ENCODE measurements around the gene SPATA45. TPM values are rescaled to one million over a fixed set of nuclear protein-coding genes. Genes with fewer than 3 reads are reported as not detected.

Gene SPATA45
- total and polyA plus RNA-seq, 2 donors (not counting 1 experiment from before 2014, with no cell fraction given): 0.64 TPM; not detected in 1

DNA sequence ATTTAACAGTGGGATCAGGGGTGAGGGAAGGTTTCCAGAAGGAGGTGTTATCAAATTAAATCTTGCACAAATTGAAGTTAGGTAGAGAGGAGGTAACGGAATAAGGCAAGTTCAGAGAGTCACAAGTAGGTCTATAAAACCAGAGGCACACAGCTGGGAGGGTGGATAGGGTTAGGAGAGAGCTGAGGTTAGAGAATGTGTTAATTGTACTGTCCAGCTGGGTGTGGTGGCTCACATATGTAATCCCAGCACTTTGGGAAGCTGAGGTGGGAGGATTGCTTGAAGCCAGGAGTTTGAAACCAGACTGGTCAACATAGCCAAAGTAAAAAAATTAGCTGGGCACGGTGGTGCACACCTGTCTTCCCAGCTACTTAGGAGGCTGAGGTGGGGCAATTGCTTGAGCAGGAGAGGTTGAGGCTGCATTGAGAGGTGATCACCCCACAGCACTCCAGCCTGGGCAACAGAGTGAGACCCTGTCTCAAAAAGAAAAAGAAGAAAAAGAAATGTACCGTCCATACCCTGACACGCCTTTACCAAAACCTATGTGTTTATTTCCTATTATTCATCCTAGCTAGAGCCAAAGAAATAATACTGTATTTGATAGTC lies 20.2 kb downstream of the SPATA45 start:
- H3K9me3 Mint-ChIP-seq (ENCODE audit: insufficient read depth): peaks cover 9% of the 10 kb centered on the region
- CTCF ChIA-PET: no interaction called here

DNA sequence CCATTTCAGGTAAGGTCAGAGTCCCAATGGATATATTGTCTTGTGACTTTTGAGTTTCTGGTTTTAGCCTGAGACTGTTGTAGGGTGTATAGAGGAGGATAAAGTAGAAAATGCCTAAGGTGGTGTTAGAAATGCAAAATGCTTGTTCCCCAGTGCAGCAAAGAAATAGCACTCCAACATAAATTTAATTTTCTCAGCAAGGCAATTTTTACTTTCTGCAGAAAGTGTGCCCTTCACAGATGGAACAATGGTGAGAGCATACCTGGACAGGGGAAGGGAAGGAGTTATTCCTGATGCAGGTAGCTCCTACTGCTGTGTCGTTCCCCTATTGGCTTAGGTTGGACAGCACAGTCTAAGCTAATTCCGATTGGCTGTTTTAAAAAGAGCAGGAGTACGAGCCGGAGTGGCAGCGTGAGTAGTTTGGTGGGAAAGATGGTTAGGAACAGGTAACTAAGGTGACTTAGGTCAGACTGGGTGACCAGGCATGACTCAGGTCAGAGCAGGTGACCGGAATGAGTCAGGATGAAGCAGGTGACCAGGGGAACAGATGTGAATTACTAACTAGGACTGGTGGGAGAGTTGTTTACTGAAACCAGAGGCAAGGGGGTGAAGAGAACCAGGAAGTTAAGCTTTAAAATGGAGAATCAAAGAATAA lies 21.5 kb downstream of the SPATA45 start:
- no peak for TF ChIP-seq EZH2 (IDR thresholded peaks at IDR 0.05; ENCODE audit: borderline replicate concordance, insufficient read depth, low read depth, low read length, poor library complexity, severe bottlenecking)
- TF ChIP-seq, protein P1, sequence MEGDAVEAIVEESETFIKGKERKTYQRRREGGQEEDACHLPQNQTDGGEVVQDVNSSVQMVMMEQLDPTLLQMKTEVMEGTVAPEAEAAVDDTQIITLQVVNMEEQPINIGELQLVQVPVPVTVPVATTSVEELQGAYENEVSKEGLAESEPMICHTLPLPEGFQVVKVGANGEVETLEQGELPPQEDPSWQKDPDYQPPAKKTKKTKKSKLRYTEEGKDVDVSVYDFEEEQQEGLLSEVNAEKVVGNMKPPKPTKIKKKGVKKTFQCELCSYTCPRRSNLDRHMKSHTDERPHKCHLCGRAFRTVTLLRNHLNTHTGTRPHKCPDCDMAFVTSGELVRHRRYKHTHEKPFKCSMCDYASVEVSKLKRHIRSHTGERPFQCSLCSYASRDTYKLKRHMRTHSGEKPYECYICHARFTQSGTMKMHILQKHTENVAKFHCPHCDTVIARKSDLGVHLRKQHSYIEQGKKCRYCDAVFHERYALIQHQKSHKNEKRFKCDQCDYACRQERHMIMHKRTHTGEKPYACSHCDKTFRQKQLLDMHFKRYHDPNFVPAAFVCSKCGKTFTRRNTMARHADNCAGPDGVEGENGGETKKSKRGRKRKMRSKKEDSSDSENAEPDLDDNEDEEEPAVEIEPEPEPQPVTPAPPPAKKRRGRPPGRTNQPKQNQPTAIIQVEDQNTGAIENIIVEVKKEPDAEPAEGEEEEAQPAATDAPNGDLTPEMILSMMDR (IDR thresholded peaks at IDR 0.05): no peak
- no peaks in the 10 kb centered on the region for H3K27me3 Mint-ChIP-seq
- ATAC-seq (ENCODE audit: low read depth) (no peak), DNase-seq (no peak)
- Histone ChIP-seq H2AFZ (ENCODE audit: insufficient read depth, low read depth, low read length, poor library complexity, severe bottlenecking) (no peak overlapping the region), H3K27ac (ENCODE audit: low read length in 2 of 2) (no peak overlapping the region), H3K27me3 (replicated peaks in 1 of 4; ENCODE audit: control extremely low read depth in 1 of 4, control insufficient read depth in 3 of 4, insufficient read depth in 4 of 4, low read length in 3 of 4) (no peaks in the 10 kb centered on the region), H3K36me3 (replicated peaks in 1 of 2; ENCODE audit: control extremely low read depth in 1 of 2, control insufficient read depth in 1 of 2, extremely low read depth in 1 of 2, insufficient read depth in 2 of 2, low read length in 1 of 2) (no peaks in the 10 kb centered on the region), H4K20me1 (ENCODE audit: control insufficient read depth, insufficient read depth, low read length, poor library complexity, severe bottlenecking) (no peaks in the 10 kb centered on the region), H3K79me2 (ENCODE audit: control insufficient read depth, insufficient read depth, low read length) (no peaks in the 10 kb centered on the region), H3K4me3 (ENCODE audit: control extremely low read depth in 1 of 5, extremely low read depth in 1 of 5, insufficient read depth in 1 of 5, low read depth in 2 of 5, low read length in 4 of 5) (no peak overlapping the region), H3K4me1 (ENCODE audit: control insufficient read depth in 2 of 2, insufficient read depth in 2 of 2, low read length in 2 of 2) (no peaks in the 10 kb centered on the region), H3K9ac (ENCODE audit: low read length) (no peak overlapping the region), H3K9me3 (ENCODE audit: control extremely low read depth in 1 of 3, control insufficient read depth in 2 of 3, insufficient read depth in 1 of 3, low read length in 2 of 3) (peaks cover 3 to 30% (median 11%) of the 10 kb centered on the region in 3 donors), H3K4me2 (replicated peaks; ENCODE audit: low read depth, low read length, poor library complexity, severe bottlenecking) (no peak overlapping the region)
- intact Hi-C loops (cut with micrococcal nuclease): no loop called here
- ChIA-PET POLR2A (no interaction called here), CTCF (no interaction called here)
- peaks cover under 1% of the 10 kb centered on the region for H3K4me1 Mint-ChIP-seq
- peaks cover 9% of the 10 kb centered on the region for H3K9me3 Mint-ChIP-seq (ENCODE audit: insufficient read depth)
- no peak overlapping the region for H3K27ac Mint-ChIP-seq
- WGBS (ENCODE audit: insufficient coverage): 100% methylated on average over 6 of the region's 6 CpGs
- no peak overlapping the region for H3K4me3 Mint-ChIP-seq

More for the DNA sequence above, 20.2 kb downstream of the SPATA45 start:
- peaks cover 5 to 12% of the 10 kb centered on the region in 2 donors for H3K4me1 ChIP-seq (ENCODE audit: control insufficient read depth in 2 of 2, insufficient read depth in 2 of 2, low read length in 2 of 2)
- no peak overlapping the region for H3K4me2 ChIP-seq (replicated peaks; ENCODE audit: low read depth, low read length, poor library complexity, severe bottlenecking)
- no peak overlapping the region for H3K4me3 ChIP-seq (ENCODE audit: control extremely low read depth in 1 of 5, extremely low read depth in 1 of 5, insufficient read depth in 1 of 5, low read depth in 2 of 5, low read length in 4 of 5)
- H3K79me2 ChIP-seq (ENCODE audit: control insufficient read depth, insufficient read depth, low read length): no peaks in the 10 kb centered on the region
- no peak for DNase-seq
- peaks cover 6% of the 10 kb centered on the region for H3K4me1 Mint-ChIP-seq
- no peaks in the 10 kb centered on the region for H3K27me3 ChIP-seq (replicated peaks in 1 of 4; ENCODE audit: control extremely low read depth in 1 of 4, control insufficient read depth in 3 of 4, insufficient read depth in 4 of 4, low read length in 3 of 4)
- POLR2A ChIA-PET: interaction anchor here (0.7 kb wide), 1 partner anchor 15 kb away, joined by 5 read pairs; no protein-coding TSS in a partner anchor
- peaks cover 3 to 30% (median 11%) of the 10 kb centered on the region in 3 donors for H3K9me3 ChIP-seq (ENCODE audit: control extremely low read depth in 1 of 3, control insufficient read depth in 2 of 3, insufficient read depth in 1 of 3, low read length in 2 of 3)
- no peaks in the 10 kb centered on the region for H3K36me3 ChIP-seq (replicated peaks in 1 of 2; ENCODE audit: control extremely low read depth in 1 of 2, control insufficient read depth in 1 of 2, extremely low read depth in 1 of 2, insufficient read depth in 2 of 2, low read length in 1 of 2)
- WGBS (ENCODE audit: insufficient coverage): 100% methylated on average over 1 of the region's 4 CpGs
- no peak for ATAC-seq (ENCODE audit: low read depth)
- H3K27ac ChIP-seq (ENCODE audit: low read length in 2 of 2): no peak overlapping the region
- no peaks in the 10 kb centered on the region for H3K27me3 Mint-ChIP-seq
- no peak overlapping the region for H3K27ac Mint-ChIP-seq
- intact Hi-C loops (cut with micrococcal nuclease): no loop called here
- H3K9ac ChIP-seq (ENCODE audit: low read length): no peak overlapping the region
- no peak overlapping the region for H2AFZ ChIP-seq (ENCODE audit: insufficient read depth, low read depth, low read length, poor library complexity, severe bottlenecking)
- no peak for TF ChIP-seq EZH2 (IDR thresholded peaks at IDR 0.05; ENCODE audit: borderline replicate concordance, insufficient read depth, low read depth, low read length, poor library complexity, severe bottlenecking)
- TF ChIP-seq, protein P1 (IDR thresholded peaks at IDR 0.05): no peak
- H4K20me1 ChIP-seq (ENCODE audit: control insufficient read depth, insufficient read depth, low read length, poor library complexity, severe bottlenecking): no peaks in the 10 kb centered on the region
- H3K4me3 Mint-ChIP-seq: no peak overlapping the region
